K562 (cell line): ENCODE measurements around the gene MS4A2. TPM values are rescaled to one million over a fixed set of nuclear protein-coding genes. Genes with fewer than 3 reads are reported as not detected.

Experiments
- ATAC-seq: fragments of 200-7000 bp; cut with Tn5 transposase; 3 replicates; pipeline ENCODE4 v1.9.1; 2020; ENCODE audit warnings: moderate library complexity
- BruUV-seq: library from RNA; stranded (reverse); fragments of 400-500 nt; replicated peaks from 2 replicates; lab custom pipeline; 2021; lab: Mats Ljungman, UMichigan
- CTCF ChIA-PET: fragments of 300-600 bp; formaldehyde crosslinking; extraction: SDS; loops from one replicate; lab custom pipeline; 2021; ENCODE audit warnings: low intra/inter-chr PET ratio; lab: Yijun Ruan, JAX
- POLR2A ChIA-PET: fragments of 300-600, 350-650 bp; sonication (Branson Sonifier 250); formaldehyde crosslinking; extraction: SDS; loops from one replicate; lab custom pipeline; 2021; ENCODE audit warnings: antibody characterized with exemption, inconsistent platforms; lab: Yijun Ruan, JAX
- DNase-seq, 4 experiments: peaks; one replicate each; pipeline versions ENCODE4 v3.0.0 to v3.0.0-alpha.2; 2011 to 2018; ENCODE audit warnings: low spot score in 3 of 4, mixed read lengths in 3 of 4; ENCODE audit errors: extremely low read depth in 1 of 4
- FAIRE-seq: peaks from 2 replicates; lab custom pipeline; 2011; peaks lifted over from hg19 to GRCh38; lab: Jason Lieb, UNC
- H2AFZ ChIP-seq: 2 replicates; pipeline ENCODE4 v1.6.0; 2011; ENCODE audit warnings: low read depth, low read length, control low read depth, inconsistent platforms
- H3K27ac ChIP-seq: fragments of 200-600 bp; 3 replicates; pipeline ENCODE4 v1.8.0; 2011; ENCODE audit warnings: low read depth, mild to moderate bottlenecking, control low read depth, inconsistent platforms, low read length, moderate library complexity, mixed read lengths; ENCODE audit errors: extremely low read depth
- H3K27me3 ChIP-seq, 2 experiments: fragments of 300-600 bp in 1 of 2; 2 replicates in 1 of 2; 3 replicates in 1 of 2; pipeline versions ENCODE4 v1.6.0 to v1.8.0; 2011; ENCODE audit warnings: inconsistent platforms in 2 of 2, low read length in 2 of 2, mild to moderate bottlenecking in 1 of 2, mixed read lengths in 1 of 2, moderate library complexity in 1 of 2; ENCODE audit not compliant: control insufficient read depth in 2 of 2, insufficient read depth in 2 of 2
- H3K36me3 ChIP-seq: fragments of 300-600 bp; 3 replicates; pipeline ENCODE4 v1.8.0; 2011; ENCODE audit warnings: mild to moderate bottlenecking, low read length, inconsistent platforms; ENCODE audit not compliant: control insufficient read depth, insufficient read depth
- H3K4me1 ChIP-seq, 2 experiments: fragments of 200-600 bp in 1 of 2; replicated peaks in 1 of 2; 2 replicates in 1 of 2; 3 replicates in 1 of 2; pipeline versions ENCODE4 v1.5.1 to v1.8.0; 2011; ENCODE audit warnings: inconsistent platforms in 2 of 2, low read length in 2 of 2, mild to moderate bottlenecking in 1 of 2, mixed read lengths in 1 of 2, moderate library complexity in 1 of 2; ENCODE audit not compliant: control insufficient read depth in 2 of 2, insufficient read depth in 2 of 2
- H3K4me2 ChIP-seq: 2 replicates; pipeline ENCODE4 v1.6.1; 2011; ENCODE audit warnings: low read length, control low read depth, inconsistent platforms, mixed read lengths; ENCODE audit not compliant: insufficient read depth
- H3K4me3 ChIP-seq: fragments of 200-600 bp; sonication (generic), shearing (Covaris generic); 2 replicates; pipeline ENCODE4 v1.5.1; 2016; ENCODE audit warnings: control low read depth, inconsistent platforms
- H3K79me2 ChIP-seq: fragments of 200-600 bp; 3 replicates; pipeline ENCODE4 v1.8.0; 2011; ENCODE audit warnings: low read length, inconsistent platforms; ENCODE audit not compliant: control insufficient read depth, insufficient read depth
- H3K9ac ChIP-seq, 2 experiments: 2 replicates each; pipeline versions ENCODE4 v1.6.0 to v1.6.1; 2011; ENCODE audit warnings: low read depth in 2 of 2, low read length in 2 of 2, control low read depth in 1 of 2, inconsistent platforms in 1 of 2, mild to moderate bottlenecking in 1 of 2, mixed read lengths in 1 of 2; ENCODE audit not compliant: insufficient read depth in 1 of 2
- H3K9me1 ChIP-seq: one replicate; pipeline ENCODE4 v1.6.0; 2011; ENCODE audit warnings: inconsistent platforms, mild to moderate bottlenecking, low read length, moderate library complexity; ENCODE audit not compliant: control insufficient read depth, insufficient read depth
- H3K9me3 ChIP-seq: replicated peaks from 2 replicates; pipeline ENCODE4 v1.5.1; 2011; ENCODE audit warnings: low read depth, low read length, inconsistent platforms; ENCODE audit not compliant: control insufficient read depth, insufficient read depth
- H4K20me1 ChIP-seq: replicated peaks from 2 replicates; pipeline ENCODE4 v1.6.1; 2011; ENCODE audit warnings: low read length, inconsistent platforms, mixed read lengths; ENCODE audit not compliant: control insufficient read depth, insufficient read depth
- BCLAF1 ChIP-seq, 2 experiments: fragments of 450-650 bp in 1 of 2; IDR thresholded peaks; 2 replicates each; pipeline ENCODE4 v1.6.1; 2011 to 2017; ENCODE audit warnings: low read depth in 2 of 2, antibody characterized with exemption in 1 of 2, borderline replicate concordance in 1 of 2, low read length in 1 of 2, mild to moderate bottlenecking in 1 of 2, mixed read lengths in 1 of 2; ENCODE audit not compliant: control insufficient read depth in 1 of 2
- CBX3 ChIP-seq, 2 experiments: IDR thresholded peaks; 1 replicate in 1 of 2; 2 replicates in 1 of 2; pipeline ENCODE4 v1.6.1; 2012; ENCODE audit warnings: inconsistent platforms in 2 of 2, low read length in 2 of 2, borderline replicate concordance in 1 of 2, control low read depth in 1 of 2
- CTBP1 ChIP-seq: fragments of 450-650 bp; IDR thresholded peaks from 2 replicates; pipeline ENCODE4 v1.6.1; 2016; ENCODE audit warnings: borderline replicate concordance
- DIDO1 ChIP-seq: fragments of 450-650 bp; IDR thresholded peaks from 2 replicates; pipeline ENCODE4 v1.6.1; 2016; ENCODE audit warnings: low read depth, missing biosample characterization, missing genetic modification characterization
- FOXA1 ChIP-seq: fragments of 450-650 bp; IDR thresholded peaks from 2 replicates; pipeline ENCODE4 v1.6.1; 2016; ENCODE audit warnings: mild to moderate bottlenecking, borderline replicate concordance
- FOXK2 ChIP-seq, 2 experiments: fragments of 450-650 bp; IDR thresholded peaks in 1 of 2; conservative IDR thresholded peaks in 1 of 2; 2 replicates each; pipeline ENCODE4 v1.6.1; 2016; ENCODE audit warnings: low read depth in 2 of 2, mild to moderate bottlenecking in 1 of 2
- NR1H2 ChIP-seq: sonication (generic); formaldehyde crosslinking; IDR thresholded peaks from 2 replicates; pipeline ENCODE4 v1.4.0; 2020; ENCODE audit warnings: mild to moderate bottlenecking, missing genetic modification reagents
- RBM25 ChIP-seq: fragments of 200-400 bp; formaldehyde crosslinking; IDR thresholded peaks from 2 replicates; pipeline ENCODE4 v1.6.1; 2018; ENCODE audit warnings: low read length, low read depth, moderate library complexity; ENCODE audit not compliant: severe bottlenecking
- SMAD3 ChIP-seq: fragments of 450-650 bp; formaldehyde crosslinking; conservative IDR thresholded peaks from 2 replicates; pipeline ENCODE4 v1.4.0; 2020; ENCODE audit warnings: mild to moderate bottlenecking
- TAL1 ChIP-seq: fragments of 450-650 bp; IDR thresholded peaks from 2 replicates; pipeline ENCODE4 v1.6.1; 2016; ENCODE audit warnings: mild to moderate bottlenecking
- TRIM28 ChIP-seq: fragments of 450-650 bp; IDR thresholded peaks from 2 replicates; pipeline ENCODE4 v1.6.1; 2017
- ZFP36 ChIP-seq: fragments of 150-350 bp; IDR thresholded peaks from 2 replicates; pipeline ENCODE4 v1.6.1; 2018; ENCODE audit warnings: low read length, low read depth; ENCODE audit not compliant: partially characterized antibody
- ZNF133 ChIP-seq: fragments of 250-450 bp; sonication (Bioruptor Pico); IDR thresholded peaks from 2 replicates; pipeline ENCODE4 v1.4.0; 2020; ENCODE audit warnings: mild to moderate bottlenecking
- ZNF57 ChIP-seq: fragments of 450-650 bp; formaldehyde crosslinking; IDR thresholded peaks from 2 replicates; pipeline ENCODE4 v1.4.0; 2020; ENCODE audit warnings: mild to moderate bottlenecking, moderate library complexity
- WGBS: fragments of 100-300 bp; shearing (Covaris generic); methylation state at CpG from one replicate; pipeline ENCODE4 v1.1.6; 2016; ENCODE audit warnings: low coverage, mixed read lengths; ENCODE audit not compliant: insufficient coverage; ENCODE audit errors: missing lambda C conversion rate; 5-methylcytosine and 5-hydroxymethylcytosine counted together
- in situ Hi-C: fragments of 300-500 bp; cut with MboI; formaldehyde crosslinking; loops from 4 replicates; pipeline ENCODE4 v1.15.0; 2018; ENCODE audit warnings: inconsistent platforms, mixed read lengths
- intact Hi-C: fragments of 100-400 bp; cut with micrococcal nuclease; formaldehyde crosslinking; loops from 2 replicates; pipeline ENCODE4 v1.14.2; 2022
- polyA plus RNA-seq, 8 experiments: library from polyadenylated mRNA; depleted of rRNA in 4 of 8; stranded (reverse) in 5 of 8; unstranded in 3 of 8; fragments of >200 nt; fragmentation: Nextera tagmentation in 2 of 8; fragmentation: Illumina TruSeq in 1 of 8; extraction: Ambion mirVana in 2 of 8; extraction: Trizol in 1 of 8; gene quantifications; 2 replicates each; pipeline versions ENCODE4 v1.2.1 to v1.2.3, GENCODE V29; 2011 to 2014; ENCODE audit warnings: inconsistent platforms in 1 of 8, missing spikeins in 1 of 8
- total RNA-seq, 7 experiments: library from RNA; depleted of rRNA in 6 of 7; stranded (reverse); fragments of >200 nt in 6 of 7; fragmentation: Illumina TruSeq in 2 of 7; extraction: Trizol in 2 of 7; gene quantifications; 2 replicates each; pipeline versions ENCODE4 v1.2.1 to v1.2.3, GENCODE V29; 2011 to 2021; ENCODE audit warnings: low replicate concordance in 1 of 7

The MS4A2 gene
- total and polyA plus RNA-seq, 9 of the 15 experiments (the other 6 are each of a cell fraction or from before 2014, with no cell fraction given), result 0.06 to 5.7 (median 0.86) TPM

- Histone ChIP-seq H4K20me1 (no peaks in the 10 kb centered on the region), H3K79me2 (no peaks in the 10 kb centered on the region), H3K4me3 (no peak overlapping the region), H3K9me1 (no peaks in the 10 kb centered on the region), H3K36me3 (no peaks in the 10 kb centered on the region), H3K4me1 (peaks cover 0 to 3% of the 10 kb centered on the region in 2 experiments; a peak in 2 of 5 replicates), H3K9ac (no peak overlapping the region), H3K9me3 (peaks cover 15% of the 10 kb centered on the region), H3K4me2 (no peak overlapping the region), H3K27ac (no peak overlapping the region), H2AFZ (no peak overlapping the region), H3K27me3 (no peaks in the 10 kb centered on the region)
- no peak for DNase-seq
- FAIRE-seq, result no peak
- ChIA-PET CTCF (no interaction called here), POLR2A (no interaction called here)
- 0 out of 3 replicates have a peak, but pooled peaks of 1 of the 2 experiments have one; percentile 33 for TF ChIP-seq CBX3 (IDR thresholded peaks at IDR 0.05; ENCODE audit: borderline replicate concordance in 1 of 2, low read length in 2 of 2)
- 0 out of 2 replicates have a peak, but pooled peaks have one; percentile 20 for TF ChIP-seq TRIM28
- TF ChIP-seq FOXK2 (conservative IDR thresholded peaks at IDR 0.05 in 1 of 2, IDR thresholded peaks at IDR 0.05 in 1 of 2; ENCODE audit: low read depth in 2 of 2), result no peak
- peak; percentile 63 for TF ChIP-seq ZFP36
- WGBS, result 0% methylated on average over 1 of the region's 1 CpG
- no peak for ATAC-seq
- no TSS peak for BruUV-seq
- in situ Hi-C loops, result loop anchor here (5.0 kb wide), 1 partner anchor 312 kb away; no protein-coding TSS in a partner anchor
- intact Hi-C loops, result loop anchor here (5.0 kb wide), 1 partner anchor 118 kb away; no protein-coding TSS in a partner anchor
Observed at GRCh38 chr11:60133917-60134316, 45.5 kb downstream of the MS4A2 start.

DNA sequence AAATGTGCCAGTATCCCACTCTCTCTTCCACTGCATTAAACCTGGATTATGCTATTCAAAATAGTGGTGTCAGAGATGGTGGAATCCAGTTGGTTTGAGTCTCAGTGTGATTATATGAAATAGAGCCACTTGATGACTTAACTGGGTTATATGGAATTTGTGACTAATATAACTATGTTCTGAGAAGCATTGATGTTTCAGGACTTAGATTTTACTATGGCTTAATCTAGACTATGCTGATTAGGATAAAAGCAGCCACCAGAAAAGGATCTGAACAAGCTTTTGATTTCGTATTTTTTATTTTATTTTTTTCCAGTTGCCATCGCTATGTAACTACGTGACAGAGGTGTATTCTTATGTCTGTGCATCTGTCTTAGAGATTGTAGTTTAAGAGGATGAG lies 55.3 kb downstream of the MS4A2 start:
- CTCF ChIA-PET, result no interaction called here
- ATAC-seq, result no peak
- TF ChIP-seq CTBP1, result no peak
- no peak for TF ChIP-seq TAL1
- TF ChIP-seq ZNF57 (CRISPR knock-in tag), result no peak
- no peak for TF ChIP-seq FOXA1
- TF ChIP-seq SMAD3, result no peak
- TF ChIP-seq RBM25, result no peak
- TF ChIP-seq NR1H2 (CRISPR knock-in tag), result no peak
- no peak for TF ChIP-seq DIDO1 (tag)
- TF ChIP-seq ZNF133 (CRISPR knock-in tag), result no peak
- TF ChIP-seq BCLAF1 (IDR thresholded peaks at IDR 0.05; ENCODE audit: borderline replicate concordance in 1 of 2, control insufficient read depth in 1 of 2, low read depth in 2 of 2, low read length in 1 of 2), result no peak

More for the DNA sequence above, 55.3 kb downstream of the MS4A2 start:
- no TSS peak for BruUV-seq
- Histone ChIP-seq H3K27me3 (no peaks in the 10 kb centered on the region), H3K9me1 (no peaks in the 10 kb centered on the region), H3K9me3 (no peaks in the 10 kb centered on the region), H3K4me2 (no peak overlapping the region), H3K9ac (no peak overlapping the region), H4K20me1 (no peaks in the 10 kb centered on the region), H3K4me1 (no peaks in the 10 kb centered on the region), H3K4me3 (no peak overlapping the region), H2AFZ (no peak overlapping the region), H3K27ac (no peak overlapping the region), H3K36me3 (no peaks in the 10 kb centered on the region), H3K79me2 (no peaks in the 10 kb centered on the region)
- in situ Hi-C loops (no loop called here), intact Hi-C loops (no loop called here)
- 65% methylated on average over 3 of the region's 3 CpGs for WGBS
- DNase-seq (no peak), FAIRE-seq (no peak)
- POLR2A ChIA-PET, result no interaction called here
